Psoas muscle (tissue), 8 donors: ENCODE measurements around the gene CCT7. TPM values are rescaled to one million over a fixed set of nuclear protein-coding genes. Genes with fewer than 3 reads are reported as not detected.

Source experiments
- ATAC-seq, 4 donors: fragments of 200-7000 bp; cut with Tn5 transposase; one replicate each; pipeline ENCODE4 v1.9.1; 2020; ENCODE audit warnings: moderate library complexity in 3 of 4, mild to moderate bottlenecking in 2 of 4
- DNase-seq, 2 donors: peaks; one replicate each; pipeline ENCODE4 v3.0.0-alpha.2; 2020
- H3K27ac ChIP-seq: fragments of 200-600 bp; one replicate; pipeline ENCODE4 v1.8.0; 2022
- H3K27me3 ChIP-seq, 3 donors: fragments of 200-600 bp in 1 of 3; one replicate each; pipeline versions ENCODE4 v1.6.1 to v1.8.0; 2013 to 2022; ENCODE audit warnings: low read length in 2 of 3, mild to moderate bottlenecking in 2 of 3, moderate library complexity in 1 of 3; ENCODE audit not compliant: insufficient read depth in 3 of 3
- H3K36me3 ChIP-seq, 2 donors: fragments of 200-600 bp in 1 of 2; one replicate each; pipeline versions ENCODE4 v1.6.1 to v1.8.0; 2013 to 2022; ENCODE audit warnings: low read depth in 1 of 2, mild to moderate bottlenecking in 1 of 2, moderate library complexity in 1 of 2; ENCODE audit not compliant: insufficient read depth in 1 of 2
- H3K4me1 ChIP-seq: fragments of 200-600 bp; one replicate; pipeline ENCODE4 v1.8.0; 2022
- H3K4me3 ChIP-seq: fragments of 200-600 bp; one replicate; pipeline ENCODE4 v1.8.0; 2022; ENCODE audit warnings: mild to moderate bottlenecking
- H3K9me3 ChIP-seq: fragments of 200-600 bp; one replicate; pipeline ENCODE4 v1.8.0; 2022
- WGBS, 3 donors: extraction: QIAGEN DNeasy Blood & Tissue Kit; methylation state at CpG; one replicate each; pipeline versions ENCODE4 v1.1.6 to v1.1.7; 2013; 5-methylcytosine and 5-hydroxymethylcytosine counted together
- intact Hi-C, 2 donors: fragments of 100-400 bp; cut with DNase I; formaldehyde crosslinking; loops; one replicate each; pipeline versions ENCODE4 v1.11.0 to v1.14.2; 2022
- polyA plus RNA-seq, 3 donors: library from polyadenylated mRNA; stranded (reverse); fragments of 200-250 nt; gene quantifications; one replicate each; pipeline ENCODE4 v1.2.3, GENCODE V29; 2013
- total RNA-seq, 4 donors: library from RNA; stranded (reverse); fragmentation: NEBNext Ultra II Directional in 2 of 4; extraction: Animal tissue kit (Norgen Biotek cat#: 25700) in 2 of 4; gene quantifications; one replicate each; pipeline versions ENCODE4 v1.2.1 to v1.2.4, GENCODE V29; 2021 to 2023
- TF ChIP-seq, protein P1 (sequence below): fragments of 200-600 bp; IDR thresholded peaks from one replicate; pipeline ENCODE4 v1.8.0; 2022; ENCODE audit warnings: antibody characterized with exemption
- donor health status: healthy with polysubstance abuse.
- donor health status: DM: no; HTN: no; CAD: no; lungs with moderate emphysema.
- donor health status: Bipolar disorder and iron deficiency.
- donor health status: healthy.
- donor health status: DM: yes; HTN: yes; CAD: no.
- donor health status: DM: no; HTN: no; CAD: no.
- donor health status: DM: no; HTN: no; CAD: no.
- donor health status: DM: yes; HTN: yes; CAD: no.

CCT7 gene
- total and polyA plus RNA-seq, 7 donors: 249 to 316 (median 275) TPM

DNA sequence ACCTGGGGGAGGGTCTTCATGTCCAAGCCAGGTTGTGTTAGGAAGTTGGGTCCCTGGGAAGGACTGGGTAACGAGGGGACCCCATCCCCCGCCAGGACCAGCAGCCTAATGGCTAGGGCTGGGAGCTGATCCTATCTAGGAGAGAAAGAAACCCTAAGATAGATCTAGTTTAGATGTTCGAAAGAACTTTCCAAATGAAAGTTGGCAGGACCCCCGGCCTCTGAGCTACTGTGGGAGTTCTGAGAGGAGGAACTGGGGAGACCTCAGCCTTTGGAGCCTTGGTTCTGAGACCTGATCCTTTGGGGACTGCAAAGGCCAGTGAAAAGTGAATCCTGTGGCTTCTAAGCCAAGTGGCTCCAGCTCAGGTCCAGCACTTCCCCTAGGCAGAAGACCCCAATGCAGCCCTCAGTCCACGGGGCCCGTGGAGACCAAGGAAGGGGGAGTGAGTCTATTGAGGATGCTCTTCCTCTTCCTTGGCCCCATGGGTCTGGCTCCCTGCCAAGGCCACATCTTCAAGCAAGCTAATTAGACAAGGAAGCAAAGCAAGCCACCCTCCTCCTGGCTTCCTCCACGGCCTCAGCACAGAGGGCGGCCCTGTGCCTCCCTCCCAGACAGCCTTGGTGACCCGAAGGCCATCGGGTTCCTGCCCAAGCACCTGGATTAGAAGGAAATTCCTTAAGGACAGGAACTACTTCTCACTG, 23.5 kb downstream of the CCT7 start:
- 65 to 73% (median 68%) methylated on average over 10 of the region's 10 CpGs for WGBS, 3 donors
- no peak for ATAC-seq
- H3K4me3 ChIP-seq: no peak overlapping the region
- peaks cover 2 to 27% of the 10 kb centered on the region in 2 donors for H3K36me3 ChIP-seq
- peak in 1 of 2 donors; percentile 64 for DNase-seq
- intact Hi-C loops: loop anchor here in 1 of 2 donors (5.0 kb wide), 1 partner anchor 95 kb away; no protein-coding TSS in a partner anchor
- no peaks in the 10 kb centered on the region for H3K27me3 ChIP-seq
- H3K27ac ChIP-seq: no peak overlapping the region
- TF ChIP-seq, protein P1, sequence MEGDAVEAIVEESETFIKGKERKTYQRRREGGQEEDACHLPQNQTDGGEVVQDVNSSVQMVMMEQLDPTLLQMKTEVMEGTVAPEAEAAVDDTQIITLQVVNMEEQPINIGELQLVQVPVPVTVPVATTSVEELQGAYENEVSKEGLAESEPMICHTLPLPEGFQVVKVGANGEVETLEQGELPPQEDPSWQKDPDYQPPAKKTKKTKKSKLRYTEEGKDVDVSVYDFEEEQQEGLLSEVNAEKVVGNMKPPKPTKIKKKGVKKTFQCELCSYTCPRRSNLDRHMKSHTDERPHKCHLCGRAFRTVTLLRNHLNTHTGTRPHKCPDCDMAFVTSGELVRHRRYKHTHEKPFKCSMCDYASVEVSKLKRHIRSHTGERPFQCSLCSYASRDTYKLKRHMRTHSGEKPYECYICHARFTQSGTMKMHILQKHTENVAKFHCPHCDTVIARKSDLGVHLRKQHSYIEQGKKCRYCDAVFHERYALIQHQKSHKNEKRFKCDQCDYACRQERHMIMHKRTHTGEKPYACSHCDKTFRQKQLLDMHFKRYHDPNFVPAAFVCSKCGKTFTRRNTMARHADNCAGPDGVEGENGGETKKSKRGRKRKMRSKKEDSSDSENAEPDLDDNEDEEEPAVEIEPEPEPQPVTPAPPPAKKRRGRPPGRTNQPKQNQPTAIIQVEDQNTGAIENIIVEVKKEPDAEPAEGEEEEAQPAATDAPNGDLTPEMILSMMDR: no peak
- no peaks in the 10 kb centered on the region for H3K4me1 ChIP-seq
- H3K9me3 ChIP-seq: no peaks in the 10 kb centered on the region

DNA sequence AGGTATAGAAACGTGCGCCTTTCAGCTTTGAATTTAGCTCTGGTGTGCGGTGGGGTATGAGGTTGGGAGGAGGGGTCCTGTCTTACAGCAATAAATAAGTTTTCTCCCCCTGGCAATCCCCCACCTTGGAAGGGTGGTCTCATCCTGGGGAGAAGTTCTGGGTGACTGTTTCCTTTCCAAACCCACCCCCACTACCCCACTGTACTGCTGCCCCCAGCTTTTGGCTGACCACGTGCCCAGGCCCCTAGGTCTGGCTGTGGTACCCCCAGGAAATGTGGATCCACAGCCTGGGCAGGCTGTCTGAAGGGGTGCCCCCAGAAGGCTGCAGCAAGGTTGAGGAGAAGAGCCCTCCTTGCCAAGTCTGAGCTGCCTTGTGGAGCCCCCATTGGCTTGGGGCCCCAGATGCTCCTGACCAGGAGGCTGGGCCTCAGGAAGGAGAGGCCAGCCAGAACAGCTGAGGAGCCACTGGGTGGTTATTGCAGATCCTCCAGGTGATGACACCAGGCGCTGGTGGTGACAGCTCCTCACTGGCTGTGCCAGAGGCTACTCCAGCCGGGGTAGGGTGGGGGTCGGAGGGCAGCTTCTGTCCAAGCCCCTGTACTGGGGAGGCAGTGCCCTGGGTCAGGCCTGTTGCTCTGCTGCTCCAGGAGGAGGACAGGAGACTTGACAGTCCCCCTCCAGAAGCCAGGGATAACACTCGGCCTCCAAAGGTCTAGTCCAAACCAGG, 24.2 kb downstream of the CCT7 start:
- Histone ChIP-seq H3K4me1 (no peaks in the 10 kb centered on the region), H3K36me3 (peaks cover 2 to 20% of the 10 kb centered on the region in 2 donors), H3K27me3 (no peaks in the 10 kb centered on the region), H3K27ac (no peak overlapping the region), H3K4me3 (no peak overlapping the region), H3K9me3 (no peaks in the 10 kb centered on the region)
- 80 to 86% (median 84%) methylated on average over 8 of the region's 8 CpGs for WGBS, 3 donors
- intact Hi-C loops: loop anchor here in 1 of 2 donors (5.0 kb wide), 1 partner anchor 96 kb away; no protein-coding TSS in a partner anchor
- DNase-seq: no peak
- TF ChIP-seq, protein P1: no peak
- no peak for ATAC-seq

DNA sequence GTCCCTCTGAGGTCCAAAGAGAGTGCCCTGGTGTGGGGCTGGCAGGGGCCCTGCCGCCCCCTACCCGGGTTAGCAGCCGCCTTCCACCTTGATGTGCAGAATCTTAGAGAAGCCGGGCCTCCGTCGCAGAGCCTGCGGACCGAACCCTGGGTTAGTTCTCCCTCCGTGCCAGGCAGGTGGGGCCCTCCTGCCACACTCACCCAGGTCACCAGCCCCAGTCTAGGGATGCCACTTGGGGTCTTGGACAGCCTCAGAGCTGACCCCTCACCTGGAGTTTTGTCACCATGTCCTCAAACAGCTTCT, 24.8 kb downstream of the CCT7 start:
- WGBS, 3 donors: 96 to 97% (median 96%) methylated on average over 9 of the region's 9 CpGs

DNA sequence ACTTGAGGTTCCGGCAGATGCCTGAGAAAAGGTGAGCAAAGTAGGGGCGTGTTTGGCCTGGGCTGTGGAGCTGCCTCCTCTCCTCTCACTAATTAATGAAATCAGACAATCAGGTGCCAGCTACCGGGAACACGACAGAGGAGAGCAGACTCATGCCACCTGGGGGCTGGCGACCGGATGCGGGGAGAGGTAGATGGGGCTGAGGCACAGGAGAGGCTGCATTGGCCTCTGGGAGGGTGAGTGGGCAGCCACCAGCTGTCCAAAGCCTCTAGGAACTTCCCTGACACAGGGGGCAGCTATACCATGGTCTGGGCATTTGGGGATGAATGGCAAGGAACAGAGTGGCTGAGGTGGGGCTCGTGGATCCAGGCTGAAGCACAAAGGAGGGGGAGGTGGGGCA, 25.2 kb downstream of the CCT7 start:
- no peaks in the 10 kb centered on the region for H3K4me1 ChIP-seq
- intact Hi-C loops: loop anchor here in 1 of 2 donors (5.0 kb wide), 1 partner anchor 97 kb away; no protein-coding TSS in a partner anchor
- no peaks in the 10 kb centered on the region for H3K27me3 ChIP-seq
- H3K4me3 ChIP-seq: no peak overlapping the region
- H3K9me3 ChIP-seq: no peaks in the 10 kb centered on the region
- ATAC-seq (no peak), DNase-seq (no peak)
- H3K27ac ChIP-seq: no peak overlapping the region
- TF ChIP-seq, protein P1: no peak
- peaks cover 2 to 10% of the 10 kb centered on the region in 2 donors for H3K36me3 ChIP-seq
- 81 to 94% (median 86%) methylated on average over 8 of the region's 8 CpGs for WGBS, 3 donors

More for the DNA sequence above, 24.8 kb downstream of the CCT7 start:
- Histone ChIP-seq H3K36me3 (peaks cover 2 to 14% of the 10 kb centered on the region in 2 donors), H3K27ac (no peak overlapping the region), H3K27me3 (no peaks in the 10 kb centered on the region), H3K4me3 (no peak overlapping the region), H3K4me1 (no peaks in the 10 kb centered on the region), H3K9me3 (no peaks in the 10 kb centered on the region)
- ATAC-seq (no peak), DNase-seq (no peak)
- intact Hi-C loops: loop anchor here in 1 of 2 donors (5.0 kb wide), 1 partner anchor 97 kb away; no protein-coding TSS in a partner anchor
- TF ChIP-seq, protein P1: no peak
